IPS DF 6.9 (cell line): Measurements from ENCODE around the gene ETV3L.

Source experiments
- DNase-seq: peaks from one replicate; pipeline ENCODE4 v3.0.0-alpha.2; 2013; ENCODE audit warnings: low read depth, low spot score
- H3K27ac ChIP-seq: one replicate; pipeline ENCODE4 v1.5.1; 2013; ENCODE audit warnings: low read length, control low read depth
- H3K27me3 ChIP-seq: 2 replicates; pipeline ENCODE4 v1.6.1; 2013; ENCODE audit warnings: mild to moderate bottlenecking, low read length; ENCODE audit not compliant: control insufficient read depth, insufficient read depth
- H3K36me3 ChIP-seq: 2 replicates; pipeline ENCODE4 v1.6.1; 2013; ENCODE audit warnings: low read length; ENCODE audit not compliant: control insufficient read depth, insufficient read depth
- H3K4me1 ChIP-seq: 2 replicates; pipeline ENCODE4 v1.6.1; 2013; ENCODE audit warnings: low read length; ENCODE audit not compliant: control insufficient read depth, insufficient read depth
- H3K4me3 ChIP-seq: 2 replicates; pipeline ENCODE4 v1.5.1; 2013; ENCODE audit warnings: mild to moderate bottlenecking, low read length
- H3K9me3 ChIP-seq: 2 replicates; pipeline ENCODE4 v1.6.1; 2013; ENCODE audit warnings: low read length, inconsistent platforms; ENCODE audit not compliant: control insufficient read depth, insufficient read depth
- WGBS: extraction: QIAGEN DNeasy Blood & Tissue Kit; methylation state at CpG from one replicate; pipeline ENCODE4 v1.1.7; 2013; ENCODE audit warnings: mixed read lengths, missing lambda C conversion rate; ENCODE audit not compliant: insufficient read length, insufficient coverage; 5-methylcytosine and 5-hydroxymethylcytosine counted together

The ETV3L gene

DNA sequence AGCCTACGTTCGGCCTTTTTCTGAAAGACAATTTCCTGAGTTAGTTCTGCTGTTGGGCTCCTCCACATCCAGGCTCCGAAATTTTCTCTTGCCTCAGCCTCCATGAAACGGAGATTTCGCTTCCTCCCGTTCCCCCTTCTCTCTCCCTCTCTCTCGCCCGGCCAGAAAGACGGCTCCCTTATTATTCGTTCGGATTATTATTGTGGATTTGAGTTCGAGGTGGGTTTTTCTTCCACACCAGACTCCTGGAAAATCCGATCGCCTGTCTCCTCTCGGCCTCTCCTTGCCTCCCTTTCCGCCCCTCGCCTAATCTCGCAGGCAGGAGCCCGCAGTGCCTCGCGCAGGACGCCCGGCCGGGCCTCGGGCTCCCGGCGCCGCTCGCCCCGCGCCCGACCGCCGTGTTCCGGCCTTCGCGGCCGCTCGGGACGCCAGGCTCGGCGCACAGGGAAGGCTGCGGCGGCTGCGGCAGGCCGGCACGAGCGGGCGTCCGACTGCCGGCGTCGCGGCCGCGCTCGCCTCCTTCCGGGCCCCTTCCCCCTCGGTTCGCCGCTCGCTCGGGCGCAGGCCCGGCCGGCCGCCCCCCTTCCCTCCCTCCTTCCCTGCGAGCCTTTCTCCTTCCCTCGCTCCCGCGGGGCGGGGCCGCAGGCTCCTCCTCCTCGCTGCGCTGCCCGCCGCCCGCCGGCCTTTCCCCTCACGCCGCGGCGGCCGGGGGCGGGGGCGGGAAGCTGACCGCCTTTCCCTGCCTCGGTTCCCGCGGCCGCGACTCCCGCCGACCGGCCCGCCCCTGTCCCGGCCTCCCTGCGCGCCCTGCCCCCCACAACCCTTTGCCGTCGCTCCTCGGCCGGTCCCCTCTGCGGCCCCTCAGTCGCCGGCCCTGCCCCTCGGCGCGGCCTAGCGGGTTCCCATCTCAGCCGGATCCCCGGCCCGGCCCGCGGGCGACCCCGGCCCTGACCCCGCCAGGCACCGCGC, 54.1 kb downstream of the ETV3L start, which contains the start of gene ARHGEF11:
TSS of gene ARHGEF11 (minus strand) at position 493 of the 969 bp plus-strand sequence. CDS start 1,412 bp downstream, outside the sequence.
- Histone ChIP-seq H3K4me1 (peaks cover 5% of the 10 kb centered on the region; the same call in 1 of the 2 replicates), H3K4me3 (peak within 1 kb of the TSS; percentile 67), H3K36me3 (no peaks in the 10 kb centered on the region), H3K9me3 (no peaks in the 10 kb centered on the region), H3K27ac (no peak within 1 kb of the TSS), H3K27me3 (no peaks in the 10 kb centered on the region)
- no CpG with 5 or more reads among the region's 120 CpGs for WGBS
- DNase-seq: peak; percentile 64

DNA sequence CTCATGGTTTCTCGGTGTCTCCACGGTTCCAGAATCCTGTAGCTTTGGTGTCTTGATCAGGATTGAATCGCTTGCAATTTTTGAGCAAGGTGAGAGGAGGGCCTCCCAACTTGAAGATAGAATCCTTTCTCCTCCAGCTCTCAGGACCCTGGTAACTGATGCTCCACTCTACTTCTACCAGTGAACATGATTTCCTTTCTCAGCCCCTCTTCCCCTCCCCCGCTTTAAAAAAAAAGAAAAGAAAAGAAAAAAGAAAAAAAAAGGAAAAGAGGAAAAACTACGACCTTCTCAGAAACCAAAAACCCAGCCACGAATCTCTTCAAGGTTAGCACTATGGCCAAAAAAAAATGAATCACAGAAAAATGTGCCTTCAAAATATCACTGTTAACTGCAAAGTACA, 55.3 kb downstream of the ETV3L start:
- no peak for DNase-seq
- no CpG with 5 or more reads among the region's 6 CpGs for WGBS
- Histone ChIP-seq H3K27ac (no peak overlapping the region), H3K9me3 (no peaks in the 10 kb centered on the region), H3K36me3 (no peaks in the 10 kb centered on the region), H3K4me1 (peaks cover 5% of the 10 kb centered on the region; the same call in 1 of the 2 replicates), H3K27me3 (no peaks in the 10 kb centered on the region), H3K4me3 (peak overlapping the region; percentile 26; the same call in 1 of the 2 replicates)

DNA sequence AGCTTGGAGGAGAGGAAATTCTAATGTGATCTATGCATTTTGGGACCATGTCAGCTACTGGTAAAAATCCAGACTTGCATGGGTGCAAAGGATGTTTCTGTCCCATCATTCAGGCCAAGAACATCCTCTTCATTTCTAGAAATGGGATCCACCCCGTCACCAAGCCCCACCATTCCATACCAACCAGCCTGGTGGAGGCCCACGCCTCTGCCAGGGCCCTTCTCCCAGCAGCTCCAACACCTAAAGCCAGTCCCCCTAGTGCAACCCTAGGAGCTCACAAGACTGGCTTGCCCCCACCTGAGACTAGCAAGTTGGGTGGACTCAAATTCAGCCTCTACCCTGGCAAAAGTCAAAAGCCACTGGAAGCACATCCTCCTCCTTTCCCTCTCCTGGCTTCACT, 55.9 kb downstream of the ETV3L start:
- no CpG with 5 or more reads among the region's 2 CpGs for WGBS
- H3K4me3 ChIP-seq: no peak overlapping the region; the same call in 1 of the 2 replicates
- H3K9me3 ChIP-seq: no peaks in the 10 kb centered on the region

DNA sequence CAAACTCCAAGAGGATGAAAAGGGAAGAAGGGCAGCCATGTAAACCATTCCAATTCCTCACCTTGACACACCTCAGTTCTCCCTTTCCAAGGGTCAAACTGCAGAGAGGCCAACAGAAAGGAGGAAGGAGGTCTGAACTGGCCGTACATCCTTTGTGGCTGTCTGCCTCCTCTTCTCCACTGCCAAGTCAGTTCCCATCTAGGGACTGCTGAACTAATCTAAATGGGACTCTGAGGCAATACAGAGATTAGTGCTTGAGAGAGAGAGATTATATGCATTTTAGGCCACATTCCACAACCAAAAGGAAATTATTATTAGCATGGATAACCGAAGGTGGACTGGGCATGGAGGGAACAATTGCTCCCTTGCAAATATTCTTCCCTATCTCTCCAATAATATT, 56.8 kb downstream of the ETV3L start:
- no peak for DNase-seq
- H3K36me3 ChIP-seq: no peaks in the 10 kb centered on the region
- peaks cover 5% of the 10 kb centered on the region; the same call in 1 of the 2 replicates for H3K4me1 ChIP-seq
- no peak overlapping the region for H3K27ac ChIP-seq
- no peaks in the 10 kb centered on the region for H3K27me3 ChIP-seq
- H3K9me3 ChIP-seq: no peaks in the 10 kb centered on the region
- no peak overlapping the region for H3K4me3 ChIP-seq
- no CpG with 5 or more reads among the region's 2 CpGs for WGBS

More for the DNA sequence above, 55.9 kb downstream of the ETV3L start:
- no peaks in the 10 kb centered on the region for H3K27me3 ChIP-seq
- H3K4me1 ChIP-seq: peaks cover 5% of the 10 kb centered on the region; the same call in 1 of the 2 replicates
- H3K27ac ChIP-seq: no peak overlapping the region
- no peaks in the 10 kb centered on the region for H3K36me3 ChIP-seq
- DNase-seq: no peak
